Mucosa of rectum (tissue), 2 donors: ENCODE results near the gene PIAS4.

ENCODE experiments used
- H3K27ac ChIP-seq, 2 donors: one replicate each; pipeline ENCODE4 v1.7.0; 2013; ENCODE audit warnings: inconsistent platforms in 2 of 2, low read depth in 2 of 2, low read length in 2 of 2
- H3K27me3 ChIP-seq, 2 donors: one replicate each; pipeline ENCODE4 v1.7.0; 2013; ENCODE audit warnings: low read length in 2 of 2; ENCODE audit not compliant: control insufficient read depth in 2 of 2, insufficient read depth in 2 of 2
- H3K36me3 ChIP-seq, 2 donors: one replicate each; pipeline ENCODE4 v1.7.0; 2013; ENCODE audit warnings: low read length in 2 of 2; ENCODE audit not compliant: control insufficient read depth in 2 of 2, insufficient read depth in 2 of 2
- H3K4me1 ChIP-seq, 2 donors: one replicate each; pipeline ENCODE4 v1.7.0; 2013; ENCODE audit warnings: low read length in 2 of 2, mild to moderate bottlenecking in 1 of 2; ENCODE audit not compliant: control insufficient read depth in 2 of 2, insufficient read depth in 2 of 2
- H3K4me3 ChIP-seq, 2 donors: one replicate each; pipeline ENCODE4 v1.7.0; 2013; ENCODE audit warnings: low read length in 2 of 2
- H3K9ac ChIP-seq, 2 donors: one replicate each; pipeline ENCODE4 v1.7.0; 2013; ENCODE audit warnings: low read length in 2 of 2, low read depth in 1 of 2, mild to moderate bottlenecking in 1 of 2
- H3K9me3 ChIP-seq, 2 donors: one replicate each; pipeline ENCODE4 v1.7.0; 2013; ENCODE audit warnings: low read length in 2 of 2; ENCODE audit not compliant: control insufficient read depth in 2 of 2
- donor health status: healthy.
- donor health status: Normal muscosa, but diverticular disease.

The PIAS4 gene

DNA sequence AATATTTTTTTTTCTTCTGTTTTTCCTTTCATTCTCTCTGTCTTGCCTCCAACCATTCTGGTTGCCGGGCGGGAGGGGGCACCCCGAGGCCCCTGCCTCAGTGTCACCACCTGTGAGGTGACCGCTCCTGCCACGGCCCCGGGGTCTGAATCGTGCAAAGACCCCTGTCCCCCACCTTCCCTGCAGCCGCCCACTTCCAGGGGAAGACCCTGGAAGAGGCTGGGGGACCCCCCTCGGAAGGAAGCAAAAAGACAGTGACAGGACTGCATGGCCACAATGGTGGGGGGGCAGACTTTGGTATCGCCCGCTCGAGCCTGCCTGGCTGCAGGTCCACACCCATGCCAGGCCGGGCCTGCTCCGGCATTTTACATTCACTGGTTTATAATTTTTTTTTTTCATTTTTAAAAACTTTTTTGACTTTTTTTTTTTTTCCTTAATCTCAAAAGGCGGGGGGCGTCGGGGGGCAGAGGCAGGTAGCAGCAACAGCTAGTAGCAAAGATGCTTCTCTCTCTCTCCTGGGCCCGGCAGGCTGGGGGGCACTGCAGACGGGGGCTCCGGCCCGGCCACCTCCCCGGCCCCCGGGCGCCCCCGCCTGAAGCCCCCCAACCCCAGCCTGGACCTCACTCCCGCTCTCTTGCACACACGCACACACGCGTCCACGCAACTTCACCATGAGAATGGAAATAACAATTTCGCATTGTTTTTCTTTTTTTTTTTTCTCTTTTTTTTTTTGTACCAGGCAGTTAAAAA, 36.6 kb downstream of the PIAS4 start:
- no peak overlapping the region for H3K9ac ChIP-seq
- no peaks in the 10 kb centered on the region for H3K27me3 ChIP-seq
- peaks cover under 1 to 8% of the 10 kb centered on the region in 2 donors for H3K4me1 ChIP-seq
- no peaks in the 10 kb centered on the region for H3K9me3 ChIP-seq
- H3K36me3 ChIP-seq, result peaks cover 12 to 23% of the 10 kb centered on the region in 2 donors
- no peak overlapping the region for H3K4me3 ChIP-seq
- H3K27ac ChIP-seq, result no peak overlapping the region

DNA sequence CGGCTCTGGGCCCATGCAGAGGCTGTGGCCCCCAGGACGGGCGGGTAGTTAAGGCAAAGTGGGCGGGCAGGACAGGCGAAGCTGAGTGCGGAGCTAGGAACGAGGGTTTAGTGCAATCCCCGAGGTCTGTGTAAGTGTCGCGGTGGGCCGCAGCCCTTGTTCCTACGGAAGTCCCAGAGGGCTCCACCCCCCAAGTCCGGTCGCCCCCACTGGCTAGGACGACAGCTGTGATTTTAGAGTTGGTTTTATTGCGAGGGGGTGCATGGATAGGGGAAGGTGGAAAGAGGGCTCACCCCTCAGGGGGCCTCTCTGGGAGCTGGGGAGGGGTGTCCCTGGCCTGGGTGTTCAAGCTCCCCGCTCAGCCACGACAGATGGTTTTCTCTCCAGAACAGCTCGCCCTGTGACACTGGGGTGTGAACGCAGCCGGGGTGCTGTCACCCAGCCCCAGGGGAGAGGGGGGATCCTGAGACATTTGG, 37.5 kb downstream of the PIAS4 start:
- Histone ChIP-seq H3K27me3 (no peaks in the 10 kb centered on the region), H3K4me1 (peaks cover 7 to 16% of the 10 kb centered on the region in 2 donors), H3K9ac (no peak overlapping the region), H3K27ac (no peak overlapping the region), H3K9me3 (no peaks in the 10 kb centered on the region), H3K4me3 (no peak overlapping the region), H3K36me3 (peaks cover 18 to 29% of the 10 kb centered on the region in 2 donors)

DNA sequence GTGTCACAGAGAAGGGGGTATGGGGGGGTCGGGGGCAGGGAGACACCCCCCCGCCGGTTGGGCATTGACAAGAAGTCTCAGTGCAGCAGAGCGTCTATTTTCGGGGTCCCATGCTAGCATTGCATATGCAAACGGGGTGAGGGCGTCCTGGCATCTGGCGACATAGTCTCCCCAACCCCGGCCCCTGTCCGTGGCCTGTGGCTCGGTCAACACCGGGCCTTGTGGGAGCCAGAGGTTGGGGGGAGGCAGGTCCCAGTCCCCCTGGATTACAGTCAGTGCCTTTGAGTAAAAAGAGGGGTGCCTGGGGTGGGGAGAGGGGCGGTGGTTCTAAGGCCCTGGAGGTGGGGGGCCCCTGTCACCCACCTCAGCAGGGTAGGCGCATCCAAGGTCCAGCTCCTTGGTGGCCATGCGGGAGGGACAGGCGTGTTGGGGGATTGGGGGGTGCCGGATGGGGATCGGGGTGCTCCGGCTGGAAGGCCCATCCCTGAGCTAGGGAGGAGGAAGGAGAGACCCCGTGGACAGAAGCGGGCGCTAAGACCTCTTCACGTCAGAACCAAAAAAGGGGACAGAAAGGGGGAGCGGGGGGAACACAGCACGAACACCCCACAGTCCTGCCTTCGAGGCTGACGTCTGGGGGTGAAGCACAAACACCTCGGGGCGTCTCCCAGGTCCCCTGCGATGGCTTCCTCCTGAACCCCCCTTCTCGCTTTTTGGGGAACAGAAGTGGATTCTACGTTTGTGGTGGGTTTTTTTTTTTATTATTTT, 38.2 kb downstream of the PIAS4 start:
- Histone ChIP-seq H3K27ac (no peak overlapping the region), H3K9me3 (no peaks in the 10 kb centered on the region), H3K9ac (no peak overlapping the region), H3K4me1 (peaks cover 7 to 21% of the 10 kb centered on the region in 2 donors), H3K4me3 (no peak overlapping the region), H3K36me3 (peaks cover 20 to 27% of the 10 kb centered on the region in 2 donors), H3K27me3 (no peaks in the 10 kb centered on the region)

DNA sequence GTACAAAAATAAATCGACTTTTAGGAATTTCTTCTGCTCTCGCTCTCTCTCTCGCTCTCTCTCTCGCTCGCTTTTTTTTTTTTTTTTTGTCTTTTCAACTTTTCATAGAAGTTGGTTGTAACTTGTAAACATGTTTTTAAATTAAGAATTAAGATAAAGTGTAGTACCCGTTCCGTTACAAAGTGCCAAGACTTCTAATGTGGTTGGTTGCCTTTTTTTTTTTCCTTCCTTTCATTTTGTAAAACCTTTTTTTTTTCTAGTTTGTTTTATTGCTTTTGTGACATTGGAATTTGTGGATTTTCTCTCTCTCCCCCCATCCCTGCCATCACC, 38.8 kb downstream of the PIAS4 start:
- H3K27ac ChIP-seq, result no peak overlapping the region
- peaks cover 11 to 21% of the 10 kb centered on the region in 2 donors for H3K4me1 ChIP-seq
- no peaks in the 10 kb centered on the region for H3K27me3 ChIP-seq
- H3K9ac ChIP-seq, result no peak overlapping the region
- H3K9me3 ChIP-seq, result no peaks in the 10 kb centered on the region
- peaks cover 23 to 31% of the 10 kb centered on the region in 2 donors for H3K36me3 ChIP-seq
- H3K4me3 ChIP-seq, result no peak overlapping the region

DNA sequence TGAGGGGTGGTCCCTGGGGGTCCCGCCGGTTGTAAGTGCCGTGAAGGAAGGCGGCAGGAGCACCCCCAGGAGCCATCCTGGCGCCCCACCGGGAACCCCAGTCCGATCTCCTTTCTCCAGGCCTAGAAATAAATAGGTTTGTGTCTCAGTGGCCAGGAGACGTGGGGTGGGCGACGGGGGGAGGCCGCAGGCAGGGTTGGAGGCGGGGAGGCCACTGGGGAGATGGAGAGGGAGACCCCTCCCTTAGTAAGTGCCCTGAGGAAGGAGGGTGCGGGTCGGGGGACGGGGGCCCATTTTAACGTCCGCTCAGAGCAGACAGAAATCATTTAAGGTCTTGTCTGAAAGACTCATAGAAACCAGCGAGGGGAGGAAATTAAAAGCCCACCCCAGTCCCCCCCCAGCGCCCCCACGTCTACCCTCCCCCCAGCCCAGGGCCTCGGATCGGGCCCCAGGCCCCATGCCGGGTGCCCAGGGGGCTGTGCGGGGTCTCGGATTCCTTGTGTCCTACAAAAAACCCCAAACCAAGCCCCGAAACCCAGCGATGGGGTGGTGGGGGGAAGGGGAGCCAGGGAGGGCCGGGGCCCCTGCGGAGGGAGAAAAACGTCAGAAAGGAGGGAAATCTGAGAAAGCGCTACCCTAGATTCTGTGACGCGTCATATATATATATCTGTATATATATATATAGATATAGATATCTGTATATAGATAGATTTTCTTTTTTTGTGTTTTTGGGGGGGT, 39.6 kb downstream of the PIAS4 start:
- Histone ChIP-seq H3K4me3 (no peak overlapping the region), H3K27ac (no peak overlapping the region), H3K27me3 (no peaks in the 10 kb centered on the region), H3K36me3 (peaks cover 22 to 31% of the 10 kb centered on the region in 2 donors), H3K9me3 (no peaks in the 10 kb centered on the region), H3K4me1 (peaks cover 16 to 29% of the 10 kb centered on the region in 2 donors), H3K9ac (no peak overlapping the region)

DNA sequence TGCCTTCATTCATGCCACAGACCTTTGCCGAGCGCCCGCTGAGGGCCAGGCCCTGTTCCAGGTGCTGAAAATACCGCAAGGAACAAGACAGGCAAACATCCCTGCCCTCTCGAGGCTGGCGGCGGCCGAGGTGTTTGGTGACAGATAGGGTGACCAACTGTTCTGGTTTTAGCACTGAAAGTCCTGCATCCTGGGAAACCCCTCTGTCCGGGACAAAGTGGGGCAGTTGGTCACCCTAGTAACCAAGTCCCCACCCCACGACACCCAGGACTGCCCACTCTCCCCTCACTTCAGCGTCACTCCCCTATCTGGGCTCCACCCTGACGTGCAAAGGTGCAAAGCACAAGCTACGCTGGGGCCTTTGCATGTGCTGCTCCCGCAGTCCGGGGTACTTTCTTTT, 41.9 kb downstream of the PIAS4 start:
- Histone ChIP-seq H3K27ac (peak overlapping the region; percentile 66 to 87), H3K4me1 (peaks cover 29 to 40% of the 10 kb centered on the region in 2 donors), H3K36me3 (peaks cover 36 to 45% of the 10 kb centered on the region in 2 donors), H3K27me3 (no peaks in the 10 kb centered on the region), H3K4me3 (peak overlapping the region in 1 of 2 donors; percentile 9), H3K9me3 (no peaks in the 10 kb centered on the region), H3K9ac (peak overlapping the region in 1 of 2 donors; percentile 40)

DNA sequence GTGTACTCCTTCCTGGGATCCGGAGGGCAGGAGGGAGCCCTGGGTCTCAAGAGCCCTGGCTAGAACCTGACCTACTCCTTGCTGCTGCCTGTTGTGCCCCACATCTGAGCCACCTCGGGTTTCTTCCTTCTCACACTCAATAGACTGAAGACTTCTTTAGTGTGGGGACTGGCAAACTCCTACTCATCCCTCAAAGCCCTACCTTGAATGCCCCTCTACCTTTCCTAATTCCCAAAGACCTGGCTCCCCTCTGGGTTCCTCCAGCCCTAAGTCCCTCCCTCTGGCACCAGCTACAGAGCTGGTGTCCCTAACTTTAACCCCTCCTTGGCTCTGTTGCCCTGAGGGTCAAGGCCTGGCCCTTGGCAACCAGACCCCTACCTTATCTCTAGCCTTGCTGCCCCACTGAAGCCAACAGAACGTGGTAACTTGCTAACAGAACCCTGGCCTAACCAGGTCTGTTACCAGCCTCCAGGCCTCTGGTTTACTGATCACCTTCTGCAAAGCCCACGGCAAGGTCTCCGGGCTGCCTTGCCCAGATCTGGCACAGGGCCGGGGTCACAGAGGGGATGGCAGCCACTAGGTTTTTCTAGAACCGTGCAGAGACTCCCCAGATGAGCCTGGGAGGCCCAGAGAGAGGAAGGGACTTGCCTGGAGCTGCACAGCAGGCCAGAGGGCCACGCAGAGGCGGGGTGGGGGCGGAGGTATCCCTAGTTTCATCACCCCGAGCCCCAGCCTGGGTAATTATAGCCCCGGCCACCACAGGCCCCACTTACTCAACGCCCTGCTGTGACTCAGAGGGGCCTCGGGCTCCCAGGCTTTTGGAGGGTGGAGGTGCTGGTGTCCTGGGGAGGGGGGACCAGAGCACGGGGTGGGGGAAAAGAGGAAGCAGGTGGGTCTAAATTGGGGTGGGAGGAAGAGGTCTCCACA, 43.9 kb downstream of the PIAS4 start:
- no peaks in the 10 kb centered on the region for H3K27me3 ChIP-seq
- H3K27ac ChIP-seq, result peak overlapping the region; percentile 93 to 96
- H3K9ac ChIP-seq, result peak overlapping the region; percentile 5 to 78
- H3K9me3 ChIP-seq, result no peaks in the 10 kb centered on the region
- peaks cover 40 to 55% of the 10 kb centered on the region in 2 donors for H3K4me1 ChIP-seq
- peaks cover 48 to 54% of the 10 kb centered on the region in 2 donors for H3K36me3 ChIP-seq
- peak overlapping the region; percentile 44 to 50 for H3K4me3 ChIP-seq

DNA sequence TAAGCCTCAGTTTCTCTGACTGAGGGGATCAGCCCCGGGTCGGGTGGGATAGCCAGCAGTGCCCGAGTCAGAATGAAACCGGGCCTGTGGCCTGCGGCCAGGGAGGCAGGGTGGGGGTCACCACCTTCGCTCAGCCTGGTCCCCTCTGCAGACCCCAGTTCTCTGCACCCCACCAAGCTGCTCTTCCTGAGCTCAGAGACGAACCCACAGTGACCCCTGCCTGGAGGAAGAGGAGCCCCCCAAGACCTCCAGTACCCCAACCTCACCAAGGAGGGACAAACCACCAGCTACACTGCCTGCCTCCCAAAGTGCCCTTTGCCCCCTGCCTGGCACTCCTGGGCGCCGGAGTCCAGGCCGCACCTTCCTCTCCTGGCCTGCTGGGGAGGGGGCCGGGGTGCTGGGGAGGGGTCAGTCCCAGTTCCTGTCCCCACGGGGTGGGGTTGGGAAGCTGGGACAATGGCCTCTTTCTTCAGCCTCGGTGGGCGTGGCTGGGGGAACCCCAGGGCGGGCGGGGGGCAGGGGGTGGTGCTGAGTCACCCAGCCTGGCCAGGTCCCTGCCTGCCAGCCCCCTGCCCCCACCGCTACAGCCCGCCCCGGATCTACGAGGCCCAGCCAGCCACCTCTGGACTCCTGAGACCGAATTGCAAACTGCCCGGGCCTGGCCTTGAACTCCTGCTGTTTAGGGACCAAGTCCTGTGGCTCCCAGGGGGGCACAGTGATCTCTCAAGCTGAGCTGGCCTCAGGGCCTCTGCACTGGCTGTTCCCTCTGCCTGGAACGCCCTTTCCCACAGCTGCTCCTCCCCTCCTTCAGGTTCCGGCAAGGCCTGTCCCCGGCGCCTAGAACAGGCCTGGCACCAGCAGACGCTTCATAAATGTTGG, 44.8 kb downstream of the PIAS4 start:
- Histone ChIP-seq H3K36me3 (peaks cover 48 to 53% of the 10 kb centered on the region in 2 donors), H3K4me3 (peak overlapping the region; percentile 44 to 50), H3K4me1 (peaks cover 40 to 55% of the 10 kb centered on the region in 2 donors), H3K9me3 (no peaks in the 10 kb centered on the region), H3K27me3 (no peaks in the 10 kb centered on the region), H3K9ac (peak overlapping the region; percentile 65 to 78), H3K27ac (peak overlapping the region; percentile 93 to 96)
